Inferior parietal cortex (tissue), 1 donor: ENCODE results near the gene TBC1D20.
"Not testable (repeated sequence)": the region's sequence is repeated elsewhere in the genome, so short reads cannot be mapped to it uniquely, and the experiment has no call there.

ENCODE experiments used
- DNase-seq: peaks from one replicate; pipeline ENCODE4 v3.0.0-alpha.2; 2016; ENCODE audit errors: extremely low spot score

Gene TBC1D20

GRCh38 chr20:401682-402495, 60.4 kb downstream of the TBC1D20 start:
- no peak for DNase-seq

- DNase-seq: peak; percentile 55
These were observed 61.7 kb downstream of the TBC1D20 start for GRCh38 chr20:400454-401275.

- DNase-seq: no peak
These were observed 62.2 kb downstream of the TBC1D20 start for GRCh38 chr20:400128-400453.

GRCh38 chr20:399182-399707, 63.1 kb downstream of the TBC1D20 start:
- DNase-seq: no peak

GRCh38 chr20:397432-398237, 64.7 kb downstream of the TBC1D20 start:
- no peak for DNase-seq

- no peak for DNase-seq
These were observed 65.5 kb downstream of the TBC1D20 start for GRCh38 chr20:396619-397431.

- DNase-seq: no peak
These were observed 66.1 kb downstream of the TBC1D20 start for GRCh38 chr20:396252-396618.

- not testable (repeated sequence) for DNase-seq
These were observed 69.0 kb downstream of the TBC1D20 start for GRCh38 chr20:393296-393695.

GRCh38 chr20:391041-391711, 71.2 kb downstream of the TBC1D20 start:
- DNase-seq: no peak

- DNase-seq: no peak
These were observed 73.1 kb downstream of the TBC1D20 start for GRCh38 chr20:389220-389619.

GRCh38 chr20:388034-388994, 74.0 kb downstream of the TBC1D20 start:
- DNase-seq: no peak

GRCh38 chr20:387520-387919, 74.8 kb downstream of the TBC1D20 start:
- DNase-seq: no peak

GRCh38 chr20:386634-387033, 75.7 kb downstream of the TBC1D20 start:
- not testable (repeated sequence) for DNase-seq
